IMR-90 (cell line): ENCODE results near the gene RPS4Y2. TPM values are rescaled to one million over a fixed set of nuclear protein-coding genes. Genes with fewer than 3 reads are reported as not detected.

Experiments
- ATAC-seq: fragments of 200-7000 bp; cut with Tn5 transposase; 2 replicates; pipeline ENCODE4 v1.9.1; 2020; ENCODE audit warnings: low read depth, mild to moderate bottlenecking, moderate library complexity
- BruUV-seq: library from RNA; stranded (reverse); fragments of 400-500 nt; replicated peaks from 2 replicates; lab custom pipeline; 2021; lab: Mats Ljungman, UMichigan
- CTCF ChIA-PET: fragments of 300-600 bp; formaldehyde crosslinking; extraction: SDS; loops from one replicate; lab custom pipeline; 2021; ENCODE audit warnings: antibody characterized with exemption; lab: Yijun Ruan, JAX
- POLR2A ChIA-PET: fragments of 300-600 bp; sonication (Branson Sonifier 250); formaldehyde crosslinking; loops from one replicate; lab custom pipeline; 2022; ENCODE audit warnings: antibody characterized with exemption; ENCODE audit not compliant: unreplicated experiment; lab: Charles Lee
- DNase-seq: peaks from one replicate; pipeline ENCODE4 v3.0.0; 2013
- H2AFZ ChIP-seq: replicated peaks from 2 replicates; pipeline ENCODE3; 2013; ENCODE audit warnings: low read length, mild to moderate bottlenecking; ENCODE audit not compliant: poor library complexity
- H2AK5ac ChIP-seq: 2 replicates; pipeline ENCODE4 v1.6.1; 2013; ENCODE audit warnings: low read depth, low read length, inconsistent platforms
- H2AK9ac ChIP-seq: replicated peaks from 2 replicates; pipeline ENCODE3; 2013; ENCODE audit warnings: mild to moderate bottlenecking, low read depth, low read length, moderate library complexity; ENCODE audit not compliant: poor library complexity
- H2BK120ac ChIP-seq: 2 replicates; pipeline ENCODE4 v1.6.1; 2013; ENCODE audit warnings: low read depth, low read length, inconsistent platforms
- H2BK15ac ChIP-seq: 3 replicates; pipeline ENCODE4 v1.6.1; 2013; ENCODE audit warnings: low read depth, low read length, inconsistent platforms
- H2BK20ac ChIP-seq: 2 replicates; pipeline ENCODE4 v1.6.1; 2013; ENCODE audit warnings: low read depth, mild to moderate bottlenecking, inconsistent platforms, low read length, moderate library complexity
- H2BK5ac ChIP-seq: 2 replicates; pipeline ENCODE4 v1.6.1; 2013; ENCODE audit warnings: mild to moderate bottlenecking, low read depth, low read length, inconsistent platforms; ENCODE audit not compliant: poor library complexity, severe bottlenecking
- H3K14ac ChIP-seq: replicated peaks from 2 replicates; pipeline ENCODE4 v1.6.1; 2013; ENCODE audit warnings: low read depth, low read length, inconsistent platforms
- H3K18ac ChIP-seq: 2 replicates; pipeline ENCODE4 v1.6.1; 2013; ENCODE audit warnings: low read depth, low read length, control low read depth
- H3K23ac ChIP-seq: 2 replicates; pipeline ENCODE4 v1.6.1; 2013; ENCODE audit warnings: low read depth, low read length, inconsistent platforms
- H3K27ac ChIP-seq: 2 replicates; pipeline ENCODE4 v1.5.1; 2013; ENCODE audit warnings: mild to moderate bottlenecking, control low read depth, low read length; ENCODE audit not compliant: insufficient read depth
- H3K27me3 ChIP-seq: 2 replicates; pipeline ENCODE4 v1.6.1; 2013; ENCODE audit warnings: low read length; ENCODE audit not compliant: control insufficient read depth, insufficient read depth
- H3K36me3 ChIP-seq: 2 replicates; pipeline ENCODE4 v1.6.1; 2013; ENCODE audit warnings: low read length, mixed read lengths; ENCODE audit not compliant: control insufficient read depth, insufficient read depth
- H3K4ac ChIP-seq: 2 replicates; pipeline ENCODE4 v1.6.1; 2013; ENCODE audit warnings: low read depth, low read length, inconsistent platforms
- H3K4me1 ChIP-seq: 2 replicates; pipeline ENCODE4 v1.6.1; 2013; ENCODE audit warnings: low read length, mixed read lengths; ENCODE audit not compliant: control insufficient read depth, insufficient read depth
- H3K4me2 ChIP-seq: 2 replicates; pipeline ENCODE4 v1.6.1; 2013; ENCODE audit warnings: low read depth, mild to moderate bottlenecking, control low read depth, low read length, moderate library complexity
- H3K4me3 ChIP-seq: 2 replicates; pipeline ENCODE4 v1.5.1; 2013; ENCODE audit warnings: low read depth, mild to moderate bottlenecking, control low read depth, low read length, moderate library complexity; ENCODE audit not compliant: insufficient read depth
- H3K56ac ChIP-seq: 2 replicates; pipeline ENCODE4 v1.6.1; 2013; ENCODE audit warnings: low read length, inconsistent platforms; ENCODE audit not compliant: insufficient read depth; ENCODE audit errors: extremely low read depth
- H3K79me1 ChIP-seq, 2 experiments: 2 replicates each; pipeline ENCODE4 v1.6.1; 2013; ENCODE audit warnings: low read length in 2 of 2, inconsistent platforms in 1 of 2, low read depth in 1 of 2
- H3K9ac ChIP-seq: 2 replicates; pipeline ENCODE4 v1.6.1; 2013; ENCODE audit warnings: low read depth, low read length, control low read depth
- H3K9me1 ChIP-seq: 2 replicates; pipeline ENCODE4 v1.6.1; 2013; ENCODE audit warnings: low read length, inconsistent platforms; ENCODE audit not compliant: insufficient read depth
- H3K9me3 ChIP-seq: 2 replicates; pipeline ENCODE4 v1.6.1; 2013; ENCODE audit warnings: low read length; ENCODE audit not compliant: control insufficient read depth, insufficient read depth
- H4K20me1 ChIP-seq: 2 replicates; pipeline ENCODE4 v1.6.1; 2013; ENCODE audit warnings: low read length, inconsistent platforms; ENCODE audit not compliant: insufficient read depth
- H4K5ac ChIP-seq: 2 replicates; pipeline ENCODE4 v1.6.1; 2013; ENCODE audit warnings: mild to moderate bottlenecking, low read depth, low read length, control low read depth
- H4K8ac ChIP-seq, 2 experiments: 2 replicates each; pipeline ENCODE4 v1.6.1; 2013; ENCODE audit warnings: low read depth in 2 of 2, low read length in 2 of 2, control low read depth in 1 of 2, inconsistent platforms in 1 of 2
- H4K91ac ChIP-seq: 2 replicates; pipeline ENCODE4 v1.6.1; 2013; ENCODE audit warnings: low read depth, low read length, inconsistent platforms; ENCODE audit not compliant: insufficient read depth
- CEBPB ChIP-seq: IDR thresholded peaks from 2 replicates; pipeline ENCODE4 v1.6.1; 2012; ENCODE audit warnings: low read depth, low read length, improper control_type of control experiment
- ELK1 ChIP-seq: fragments of 150-350 bp; IDR thresholded peaks from 2 replicates; pipeline ENCODE4 v1.6.1; 2016; ENCODE audit warnings: low read depth, mild to moderate bottlenecking, low read length, moderate library complexity, borderline replicate concordance
- MAZ ChIP-seq: IDR thresholded peaks from 2 replicates; pipeline ENCODE4 v1.6.1; 2012; ENCODE audit warnings: low read depth, mild to moderate bottlenecking, low read length, improper control_type of control experiment, moderate library complexity, borderline replicate concordance
- WGBS, 2 experiments: methylation state at CpG; one replicate each; pipeline versions ENCODE4 v1.1.5 to v1.1.7; 2013; ENCODE audit warnings: missing lambda C conversion rate in 2 of 2; ENCODE audit not compliant: insufficient read length in 1 of 2; ENCODE audit errors: extremely low coverage in 2 of 2; 5-methylcytosine and 5-hydroxymethylcytosine counted together
- dilution Hi-C: fragments of 300-500 bp; cut with HindIII; formaldehyde crosslinking; loops from one replicate; pipeline ENCODE4 v1.14.3; 2018; ENCODE audit warnings: low sequenced_read_pairs; ENCODE audit not compliant: unreplicated experiment
- in situ Hi-C: fragments of 300-500 bp; cut with MboI; formaldehyde crosslinking; loops from 3 replicates; pipeline ENCODE4 v1.14.3; 2019; ENCODE audit warnings: low sequenced_read_pairs, inconsistent platforms, mixed read lengths
- intact Hi-C: fragments of 100-400 bp; cut with micrococcal nuclease; formaldehyde crosslinking; loops from 2 replicates; pipeline ENCODE4 v1.10.0; 2022
- polyA plus RNA-seq, 3 experiments: library from polyadenylated mRNA; depleted of rRNA; stranded (reverse); fragments of >200 nt; gene quantifications; 2 replicates each; pipeline ENCODE4 v1.2.3, GENCODE V29; 2012; ENCODE audit warnings: low replicate concordance in 1 of 3
- total RNA-seq: library from RNA; depleted of rRNA; stranded (reverse); fragments of >200 nt; gene quantifications from 2 replicates; pipeline ENCODE4 v1.2.3, GENCODE V29; 2012

Gene RPS4Y2
- total and polyA plus RNA-seq, 2 of the 4 experiments (the other 2 are of a cell fraction) = not detected

GRCh38 chrY:20770755-20771154 lies 14.8 kb downstream of the RPS4Y2 start:
- ChIA-PET CTCF (no interaction called here), POLR2A (no interaction called here)
- Histone ChIP-seq H3K23ac (no peak overlapping the region), H3K56ac (no peak overlapping the region), H3K27me3 (no peaks in the 10 kb centered on the region), H3K36me3 (no peaks in the 10 kb centered on the region), H2AK9ac (no peak overlapping the region), H4K20me1 (no peaks in the 10 kb centered on the region), H3K14ac (no peak overlapping the region), H3K18ac (no peak overlapping the region), H3K4me3 (no peak overlapping the region), H4K91ac (no peak overlapping the region), H4K8ac (no peak overlapping the region), H2BK5ac (no peak overlapping the region), H4K5ac (no peak overlapping the region), H2AK5ac (no peak overlapping the region), H3K9me3 (no peaks in the 10 kb centered on the region), H2BK120ac (no peak overlapping the region), H3K4ac (no peak overlapping the region), H3K4me1 (no peaks in the 10 kb centered on the region), H3K79me1 (no peaks in the 10 kb centered on the region), H3K9me1 (no peaks in the 10 kb centered on the region), H2BK20ac (no peak overlapping the region), H2BK15ac (no peak overlapping the region), H3K9ac (no peak overlapping the region), H3K4me2 (no peak overlapping the region), H3K27ac (no peak overlapping the region), H2AFZ (no peak overlapping the region)
- no TSS peak for BruUV-seq
- ATAC-seq (no peak), DNase-seq (no peak)
- in situ Hi-C loops (no loop called here), intact Hi-C loops (no loop called here), dilution Hi-C loops (no loop called here)
- no peak for TF ChIP-seq MAZ
- TF ChIP-seq ELK1 = no peak
- no peak for TF ChIP-seq CEBPB
- no CpG with 5 or more reads among the region's 3 CpGs for WGBS, 2 experiments
